Left lung (tissue), 10 donors: ENCODE results near the gene SDK2. TPM values are rescaled to one million over a fixed set of nuclear protein-coding genes. Genes with fewer than 3 reads are reported as not detected.
A peak's percentile ranks its signal among the peaks of the same experiment; 100 is the strongest.

Experiments
- ATAC-seq: fragments of 200-7000 bp; cut with Tn5 transposase; one replicate; pipeline ENCODE4 v1.9.1; 2020; ENCODE audit warnings: moderate library complexity
- DNase-seq, 4 donors: peaks; one replicate each; pipeline ENCODE4 v3.0.0-alpha.2; 2013 to 2020
- H3K27ac ChIP-seq, 2 donors: fragments of 200-600 bp; sonication (generic) in 1 of 2; one replicate each; pipeline versions ENCODE4 v1.5.0 to v1.8.0; 2020 to 2021
- H3K27me3 ChIP-seq, 2 donors: fragments of 200-600 bp; sonication (generic) in 1 of 2; one replicate each; pipeline versions ENCODE4 v1.5.0 to v1.8.0; 2020 to 2021
- H3K36me3 ChIP-seq, 2 donors: fragments of 200-600 bp; sonication (generic) in 1 of 2; one replicate each; pipeline versions ENCODE4 v1.5.0 to v1.8.0; 2020 to 2021
- H3K4me1 ChIP-seq, 2 donors: fragments of 200-600 bp; one replicate each; pipeline ENCODE4 v1.8.0; 2021
- H3K4me3 ChIP-seq, 2 donors: fragments of 200-600 bp; sonication (generic) in 1 of 2; one replicate each; pipeline versions ENCODE4 v1.5.0 to v1.8.0; 2020 to 2021; ENCODE audit warnings: mild to moderate bottlenecking in 1 of 2
- H3K9me3 ChIP-seq, 2 donors: fragments of 200-600 bp; sonication (generic) in 1 of 2; one replicate each; pipeline versions ENCODE4 v1.5.0 to v1.8.0; 2020 to 2021
- intact Hi-C, 2 donors: fragments of 100-400 bp; cut with DNase I; formaldehyde crosslinking; loops; one replicate each; pipeline versions ENCODE4 v1.11.2 to v1.14.2; 2022
- polyA plus RNA-seq, 6 donors: library from polyadenylated mRNA; unstranded; fragments of 120-200 nt; gene quantifications; one replicate each; pipeline ENCODE4 v1.2.1, GENCODE V29; 2013; ENCODE audit not compliant: insufficient read length in 6 of 6
- total RNA-seq, 2 donors: library from RNA; stranded (reverse); fragmentation: NEBNext Ultra II Directional; extraction: Animal tissue kit (Norgen Biotek cat#: 25700); gene quantifications; one replicate each; pipeline ENCODE4 v1.2.1, GENCODE V29; 2021
- TF ChIP-seq, protein P1 (sequence below), 2 donors: fragments of 200-600 bp; sonication (generic) in 1 of 2; IDR thresholded peaks; one replicate each; pipeline versions ENCODE4 v1.5.0 to v1.8.0; 2021; ENCODE audit warnings: antibody characterized with exemption in 2 of 2
- donor health status: DM: no; HTN: yes; CAD: no.
- donor health status: DM: no; HTN: no; CAD: no.

Gene SDK2
- total and polyA plus RNA-seq, 8 donors, result 6.0 to 10.9 (median 7.5) TPM

DNA sequence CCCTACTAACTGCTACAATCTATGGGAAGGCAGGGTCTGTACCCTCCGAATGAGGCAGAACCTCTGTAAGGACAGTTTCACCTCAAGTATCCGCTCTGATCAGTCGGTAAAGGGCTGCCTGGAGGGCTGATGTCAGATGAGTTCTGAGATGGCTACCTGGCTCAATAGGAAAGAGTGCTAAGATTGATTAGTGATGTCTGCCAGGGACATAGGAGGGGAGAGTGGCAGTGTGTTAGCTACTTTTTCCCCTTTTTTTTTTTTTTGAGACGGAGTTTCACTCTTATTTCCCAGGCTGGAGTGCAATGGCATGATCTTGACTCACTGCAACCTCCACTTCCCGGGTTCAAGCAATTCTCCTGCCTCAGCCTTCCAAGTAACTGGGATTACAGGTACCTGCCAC lies 293.4 kb downstream of the SDK2 start:
- ATAC-seq (no peak), DNase-seq (no peak)
- no peaks in the 10 kb centered on the region for H3K27me3 ChIP-seq
- no peak overlapping the region for H3K4me3 ChIP-seq
- no peaks in the 10 kb centered on the region for H3K4me1 ChIP-seq
- no peaks in the 10 kb centered on the region for H3K36me3 ChIP-seq
- no peaks in the 10 kb centered on the region for H3K9me3 ChIP-seq
- TF ChIP-seq, protein P1, sequence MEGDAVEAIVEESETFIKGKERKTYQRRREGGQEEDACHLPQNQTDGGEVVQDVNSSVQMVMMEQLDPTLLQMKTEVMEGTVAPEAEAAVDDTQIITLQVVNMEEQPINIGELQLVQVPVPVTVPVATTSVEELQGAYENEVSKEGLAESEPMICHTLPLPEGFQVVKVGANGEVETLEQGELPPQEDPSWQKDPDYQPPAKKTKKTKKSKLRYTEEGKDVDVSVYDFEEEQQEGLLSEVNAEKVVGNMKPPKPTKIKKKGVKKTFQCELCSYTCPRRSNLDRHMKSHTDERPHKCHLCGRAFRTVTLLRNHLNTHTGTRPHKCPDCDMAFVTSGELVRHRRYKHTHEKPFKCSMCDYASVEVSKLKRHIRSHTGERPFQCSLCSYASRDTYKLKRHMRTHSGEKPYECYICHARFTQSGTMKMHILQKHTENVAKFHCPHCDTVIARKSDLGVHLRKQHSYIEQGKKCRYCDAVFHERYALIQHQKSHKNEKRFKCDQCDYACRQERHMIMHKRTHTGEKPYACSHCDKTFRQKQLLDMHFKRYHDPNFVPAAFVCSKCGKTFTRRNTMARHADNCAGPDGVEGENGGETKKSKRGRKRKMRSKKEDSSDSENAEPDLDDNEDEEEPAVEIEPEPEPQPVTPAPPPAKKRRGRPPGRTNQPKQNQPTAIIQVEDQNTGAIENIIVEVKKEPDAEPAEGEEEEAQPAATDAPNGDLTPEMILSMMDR (IDR thresholded peaks at IDR 0.05), result no peak
- intact Hi-C loops, result no loop called here
- no peak overlapping the region for H3K27ac ChIP-seq

DNA sequence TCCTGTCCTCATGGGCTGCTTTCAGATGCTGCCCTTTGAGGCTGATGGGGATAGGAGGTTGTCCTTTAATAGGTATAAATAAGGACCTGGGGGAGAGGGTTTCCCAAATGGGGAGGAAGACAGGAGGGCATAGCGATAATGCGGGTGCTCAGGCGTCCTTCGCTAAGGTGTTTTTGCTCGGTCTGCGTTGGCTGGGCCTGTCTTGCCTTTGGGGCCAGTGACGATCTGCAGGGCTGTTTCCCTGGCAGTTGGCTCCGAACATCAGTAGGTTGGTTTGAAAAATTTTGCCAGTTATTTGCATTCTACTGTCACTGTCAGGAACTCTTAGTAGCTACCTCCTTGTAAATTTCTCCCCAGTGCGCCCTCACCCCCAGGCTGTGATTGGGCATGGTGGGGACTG lies 294.6 kb downstream of the SDK2 start:
- Histone ChIP-seq H3K27ac (no peak overlapping the region), H3K9me3 (no peaks in the 10 kb centered on the region), H3K36me3 (no peaks in the 10 kb centered on the region), H3K27me3 (no peaks in the 10 kb centered on the region), H3K4me3 (no peak overlapping the region), H3K4me1 (no peaks in the 10 kb centered on the region)
- DNase-seq (peak in 1 of 4 donors; percentile 34), ATAC-seq (no peak)
- TF ChIP-seq, protein P1 (IDR thresholded peaks at IDR 0.05), result no peak
- intact Hi-C loops, result no loop called here

DNA sequence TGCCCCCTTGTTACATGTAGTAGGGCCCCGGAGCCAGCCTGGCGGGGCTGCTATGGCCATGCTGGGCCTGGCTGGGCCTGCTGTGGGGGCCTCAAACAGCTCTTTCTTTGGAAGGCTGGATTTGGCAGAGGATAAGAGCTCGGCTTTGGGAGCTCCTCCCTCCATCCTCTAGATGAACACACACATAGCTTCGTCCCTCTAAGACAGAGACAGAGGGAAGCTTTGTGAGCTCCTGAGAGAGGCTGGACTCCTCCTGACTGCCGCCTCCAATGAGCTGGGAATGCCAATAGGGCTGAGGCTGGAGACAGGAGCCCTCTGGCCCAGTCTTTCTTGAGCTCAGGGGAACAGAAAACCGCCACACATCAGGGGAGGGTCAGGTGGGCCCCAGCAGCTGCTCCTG lies 295.1 kb downstream of the SDK2 start:
- peak; percentile 56 for ATAC-seq
- no peak overlapping the region for H3K27ac ChIP-seq

DNA sequence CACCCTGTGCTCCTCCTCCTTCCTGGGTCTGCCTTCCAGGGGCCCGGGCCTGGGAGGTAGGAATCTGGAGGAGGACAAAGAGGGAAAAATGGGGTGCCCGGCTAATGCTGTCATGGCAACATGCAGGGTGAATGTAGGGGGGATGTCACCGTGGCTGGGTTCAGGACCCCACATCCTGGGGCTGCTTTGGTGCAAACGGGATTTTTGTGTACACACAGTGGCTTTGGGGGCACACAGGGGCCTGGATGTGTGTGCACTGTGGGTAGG lies 295.5 kb downstream of the SDK2 start:
- intact Hi-C loops, result no loop called here
- Histone ChIP-seq H3K9me3 (no peaks in the 10 kb centered on the region), H3K4me1 (no peaks in the 10 kb centered on the region), H3K27ac (no peak overlapping the region), H3K27me3 (no peaks in the 10 kb centered on the region), H3K4me3 (no peak overlapping the region), H3K36me3 (no peaks in the 10 kb centered on the region)
- TF ChIP-seq, protein P1 (IDR thresholded peaks at IDR 0.05), result no peak
- no peak for ATAC-seq
- no peak for DNase-seq

More for the DNA sequence above, 295.1 kb downstream of the SDK2 start:
- Histone ChIP-seq H3K4me1 (no peaks in the 10 kb centered on the region), H3K27me3 (no peaks in the 10 kb centered on the region), H3K36me3 (no peaks in the 10 kb centered on the region), H3K4me3 (no peak overlapping the region), H3K9me3 (no peaks in the 10 kb centered on the region)
- intact Hi-C loops, result no loop called here
- TF ChIP-seq, protein P1 (IDR thresholded peaks at IDR 0.05), result no peak
- peak in 2 of 4 donors; percentile 48 to 90 for DNase-seq

DNA sequence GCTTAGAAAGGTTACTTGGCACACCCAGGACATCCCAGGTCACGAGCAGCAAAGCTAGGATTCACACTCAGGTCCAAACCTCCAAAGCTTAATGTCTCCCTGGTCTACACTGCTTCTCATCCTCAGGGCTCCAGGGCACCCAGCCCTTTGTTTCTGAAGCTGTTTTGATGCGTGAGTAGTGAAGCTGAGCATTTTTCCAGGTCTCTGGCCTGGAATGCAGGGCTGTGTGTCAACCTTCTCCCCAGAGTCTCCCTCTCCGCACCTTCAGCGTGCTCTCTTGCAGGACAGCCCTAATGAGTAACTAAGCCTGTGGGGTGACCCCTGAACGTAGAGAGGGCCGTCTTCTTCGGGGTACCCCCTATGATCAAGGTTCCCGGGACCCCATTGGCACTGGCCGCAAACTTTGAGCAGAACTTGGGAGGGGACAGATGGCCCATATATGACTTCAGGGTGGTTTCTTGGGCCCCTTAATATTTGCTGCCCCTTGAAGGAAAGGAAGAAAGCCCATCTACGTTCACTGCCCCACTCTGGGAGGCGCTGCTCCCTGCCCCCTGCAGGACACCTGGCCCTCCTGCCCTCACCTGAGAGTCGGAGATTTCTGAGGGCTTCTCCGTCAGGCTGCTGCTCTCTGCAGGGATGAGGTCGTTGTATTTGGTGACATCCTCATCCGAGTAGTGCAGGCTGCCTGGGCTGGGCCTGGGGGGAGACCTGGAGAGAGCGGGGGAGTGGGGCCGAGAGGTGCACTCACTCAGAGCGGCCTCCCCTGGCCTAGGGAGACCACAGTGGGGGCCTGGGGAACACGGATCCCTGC lies 296.0 kb downstream of the SDK2 start:
- H3K36me3 ChIP-seq, result no peaks in the 10 kb centered on the region
- no peak overlapping the region for H3K4me3 ChIP-seq
- DNase-seq (peak in 1 of 4 donors; percentile 60), ATAC-seq (no peak)
- H3K4me1 ChIP-seq, result no peaks in the 10 kb centered on the region
- intact Hi-C loops, result no loop called here
- H3K27ac ChIP-seq, result no peak overlapping the region
- TF ChIP-seq, protein P1 (IDR thresholded peaks at IDR 0.05), result no peak
- no peaks in the 10 kb centered on the region for H3K9me3 ChIP-seq
- H3K27me3 ChIP-seq, result no peaks in the 10 kb centered on the region
